Body of pancreas (tissue), 4 donors: ENCODE data around the gene CRLF1. TPM values are rescaled to one million over a fixed set of nuclear protein-coding genes. Genes with fewer than 3 reads are reported as not detected.

Source experiments
- ATAC-seq: fragments of 150-250 bp; one replicate; pipeline ENCODE4 v1.9.1; 2016
- DNase-seq, 4 donors: peaks; one replicate each; pipeline ENCODE4 v3.0.0-alpha.2; 2019
- H3K27ac ChIP-seq, 4 donors: fragments of 200-600 bp; sonication (generic); 1 replicate in 3 of 4; 2 replicates in 1 of 4; pipeline versions ENCODE4 v1.5.1 to v1.6.1; 2016 to 2019; ENCODE audit warnings: mild to moderate bottlenecking in 1 of 4, mixed read lengths in 1 of 4, moderate library complexity in 1 of 4
- H3K27me3 ChIP-seq, 2 donors: fragments of 200-600 bp; sonication (generic); one replicate each; pipeline ENCODE4 v1.6.0; 2016; ENCODE audit warnings: mild to moderate bottlenecking in 1 of 2
- H3K36me3 ChIP-seq, 2 donors: fragments of 200-600 bp; sonication (generic); replicated peaks in 1 of 2; 2 replicates each; pipeline ENCODE4 v1.5.1; 2016; ENCODE audit warnings: low read depth in 2 of 2; ENCODE audit not compliant: insufficient read depth in 1 of 2
- H3K4me1 ChIP-seq: fragments of 200-600 bp; sonication (generic); one replicate; pipeline ENCODE4 v1.6.0; 2016
- H3K4me3 ChIP-seq, 2 donors: fragments of 200-600 bp; sonication (generic); 1 replicate in 1 of 2; 2 replicates in 1 of 2; pipeline ENCODE4 v1.5.1; 2016 to 2019
- H3K9me3 ChIP-seq, 3 donors: fragments of 200-600 bp; sonication (generic); 1 replicate in 2 of 3; 2 replicates in 1 of 3; pipeline ENCODE4 v1.5.1; 2016
- POLR2A ChIP-seq, 3 donors: fragments of 450-650 bp; IDR thresholded peaks; one replicate each; pipeline ENCODE4 v1.6.1; 2016; ENCODE audit warnings: antibody characterized with exemption in 3 of 3, mild to moderate bottlenecking in 2 of 3
- WGBS, 2 donors: methylation state at CpG; one replicate each; pipeline ENCODE4 v1.1.5; 2017; 5-methylcytosine and 5-hydroxymethylcytosine counted together
- intact Hi-C: fragments of 100-400 bp; cut with DNase I; formaldehyde crosslinking; loops from one replicate; pipeline ENCODE4 v1.15.1; 2023
- total RNA-seq, 2 donors: library from RNA; depleted of rRNA; stranded (reverse); fragments of >200 nt; gene quantifications; one replicate each; pipeline ENCODE4 v1.1.0, GENCODE V29; 2016
- TF ChIP-seq, protein P1 (sequence below), 7 experiments: fragments of 450-650 bp in 4 of 7; fragments of 200-600 bp in 3 of 7; sonication (generic) in 3 of 7; IDR thresholded peaks; one replicate each; pipeline ENCODE4 v1.5.1; 2016 to 2019; ENCODE audit warnings: antibody characterized with exemption in 7 of 7

The CRLF1 gene
- total RNA-seq, 2 donors from 2014 or later = 23.3 to 40.2 TPM

DNA sequence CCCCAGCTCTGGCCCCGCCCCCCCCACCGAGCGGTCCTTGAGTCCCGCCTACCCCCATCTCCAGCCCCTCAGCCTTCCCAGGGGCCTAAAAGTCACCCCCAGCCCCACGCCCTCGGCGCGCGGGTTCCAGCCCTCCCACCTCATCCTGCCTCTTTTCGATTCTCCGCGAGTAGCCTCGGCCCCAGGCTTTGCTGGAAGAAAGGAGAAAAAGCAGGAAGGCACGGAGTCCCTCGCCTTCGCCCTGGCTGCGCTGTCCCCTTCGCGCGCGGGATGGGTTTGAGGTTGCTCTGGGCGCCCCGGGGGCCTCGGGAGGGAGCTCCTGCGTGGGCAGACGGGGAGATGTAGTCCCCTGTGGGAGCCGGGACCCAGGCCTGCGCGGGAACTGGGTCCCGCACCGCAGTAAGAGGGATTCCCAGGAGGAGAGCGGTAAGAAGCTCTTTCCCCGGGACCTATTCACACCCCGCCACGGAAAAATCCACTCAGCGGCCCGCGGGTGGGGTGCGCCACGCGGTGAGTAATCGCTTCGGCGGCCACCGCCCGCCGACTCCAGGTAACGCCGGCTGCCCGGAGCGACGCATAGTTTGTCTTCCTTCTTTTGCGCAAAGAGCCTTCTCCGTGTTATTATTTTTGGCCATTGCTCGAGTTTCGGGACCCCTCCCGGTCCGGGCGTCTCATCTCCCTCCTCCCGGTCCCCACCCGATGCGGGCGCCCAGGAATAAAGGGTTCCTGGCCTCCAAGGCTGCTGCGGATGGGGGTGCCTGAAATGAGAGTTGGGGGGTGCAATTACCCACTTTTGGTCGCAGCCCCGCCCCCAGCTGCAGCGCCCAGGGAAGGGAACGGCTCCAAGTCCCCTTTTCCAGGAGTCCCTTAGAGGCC lies 865 bp upstream of the CRLF1 start:
- intact Hi-C loops = no loop called here
- ATAC-seq (no peak), DNase-seq (no peak)
- Histone ChIP-seq H3K4me3 (no peak overlapping the region), H3K27ac (no peak overlapping the region), H3K4me1 (peaks cover 36% of the 10 kb centered on the region), H3K9me3 (no peaks in the 10 kb centered on the region), H3K36me3 (no peaks in the 10 kb centered on the region), H3K27me3 (peaks cover 0 to 54% of the 10 kb centered on the region in 2 donors)
- WGBS, 2 donors = 2% methylated on average over 24 to 65 of the region's 68 CpGs
- TF ChIP-seq, protein P1, sequence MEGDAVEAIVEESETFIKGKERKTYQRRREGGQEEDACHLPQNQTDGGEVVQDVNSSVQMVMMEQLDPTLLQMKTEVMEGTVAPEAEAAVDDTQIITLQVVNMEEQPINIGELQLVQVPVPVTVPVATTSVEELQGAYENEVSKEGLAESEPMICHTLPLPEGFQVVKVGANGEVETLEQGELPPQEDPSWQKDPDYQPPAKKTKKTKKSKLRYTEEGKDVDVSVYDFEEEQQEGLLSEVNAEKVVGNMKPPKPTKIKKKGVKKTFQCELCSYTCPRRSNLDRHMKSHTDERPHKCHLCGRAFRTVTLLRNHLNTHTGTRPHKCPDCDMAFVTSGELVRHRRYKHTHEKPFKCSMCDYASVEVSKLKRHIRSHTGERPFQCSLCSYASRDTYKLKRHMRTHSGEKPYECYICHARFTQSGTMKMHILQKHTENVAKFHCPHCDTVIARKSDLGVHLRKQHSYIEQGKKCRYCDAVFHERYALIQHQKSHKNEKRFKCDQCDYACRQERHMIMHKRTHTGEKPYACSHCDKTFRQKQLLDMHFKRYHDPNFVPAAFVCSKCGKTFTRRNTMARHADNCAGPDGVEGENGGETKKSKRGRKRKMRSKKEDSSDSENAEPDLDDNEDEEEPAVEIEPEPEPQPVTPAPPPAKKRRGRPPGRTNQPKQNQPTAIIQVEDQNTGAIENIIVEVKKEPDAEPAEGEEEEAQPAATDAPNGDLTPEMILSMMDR (IDR thresholded peaks at IDR 0.05) = no peak
- no peak for TF ChIP-seq POLR2A (IDR thresholded peaks at IDR 0.05)

DNA sequence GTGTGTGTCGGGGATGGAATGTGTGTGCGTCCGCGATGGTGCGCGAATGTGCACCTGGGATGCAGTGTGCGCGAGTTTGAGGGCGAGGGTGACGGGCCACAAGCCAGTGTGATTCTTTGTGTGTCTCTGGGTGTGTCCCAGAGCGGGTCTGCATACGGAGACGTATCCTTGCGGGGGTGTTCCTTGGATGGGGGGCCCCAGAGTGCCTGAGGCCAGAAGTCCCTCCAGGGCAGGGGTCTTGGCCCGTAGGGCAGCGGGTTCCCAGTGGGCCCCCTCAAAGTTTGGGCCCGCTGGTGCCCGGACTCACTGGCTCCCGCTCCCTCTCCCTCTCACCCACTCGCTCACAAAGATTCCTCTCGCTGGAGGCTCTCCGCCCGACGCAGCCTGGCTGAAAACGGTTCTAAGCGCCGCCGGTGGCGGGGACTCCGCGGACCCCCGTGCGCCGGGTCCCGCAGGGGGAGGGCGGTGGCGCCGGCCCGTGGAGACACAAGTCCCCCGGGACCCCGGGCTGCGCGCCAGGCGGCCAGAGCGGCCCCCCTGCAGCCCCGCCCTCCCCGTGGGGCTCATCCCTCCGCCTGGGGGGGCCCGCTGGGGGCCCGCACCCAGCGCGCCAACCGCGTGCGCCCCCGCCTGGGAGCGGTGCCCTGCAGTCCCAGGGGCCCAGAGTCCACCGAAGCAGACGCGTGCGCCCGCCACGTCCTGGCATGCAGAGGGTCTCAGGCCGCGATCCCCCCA lies 886 bp downstream of the CRLF1 start:
- H3K27me3 ChIP-seq = peaks cover 0 to 38% of the 10 kb centered on the region in 2 donors
- no peak overlapping the region for H3K27ac ChIP-seq
- DNase-seq = no peak
- no peak for ATAC-seq
- H3K4me3 ChIP-seq = no peak overlapping the region
- no peaks in the 10 kb centered on the region for H3K36me3 ChIP-seq
- intact Hi-C loops = no loop called here
- H3K9me3 ChIP-seq = no peaks in the 10 kb centered on the region
- TF ChIP-seq, protein P1 (IDR thresholded peaks at IDR 0.05) = no peak
- TF ChIP-seq POLR2A (IDR thresholded peaks at IDR 0.05) = no peak
- 4% methylated on average over 62 of the region's 65 CpGs; no CpG with 5 or more reads in 1 of the 2 donors for WGBS, 2 donors
- H3K4me1 ChIP-seq = peaks cover 21% of the 10 kb centered on the region

- no peak overlapping the region for H3K4me3 ChIP-seq
- no peaks in the 10 kb centered on the region for H3K9me3 ChIP-seq
- intact Hi-C loops = no loop called here
- WGBS, 2 donors = 5 to 6% methylated on average over 5 to 17 of the region's 17 CpGs
- H3K36me3 ChIP-seq = no peaks in the 10 kb centered on the region
- TF ChIP-seq, protein P1 (IDR thresholded peaks at IDR 0.05) = no peak
- no peak for TF ChIP-seq POLR2A (IDR thresholded peaks at IDR 0.05)
- peaks cover 0 to 33% of the 10 kb centered on the region in 2 donors for H3K27me3 ChIP-seq
- H3K27ac ChIP-seq = no peak overlapping the region
- H3K4me1 ChIP-seq = peaks cover 17% of the 10 kb centered on the region
- ATAC-seq = no peak
- no peak for DNase-seq
These were observed 1.4 kb downstream of the CRLF1 start for GRCh38 chr19:18605196-18605545.

GRCh38 chr19:18604820-18605159 lies 1.8 kb downstream of the CRLF1 start:
- no peak overlapping the region for H3K27ac ChIP-seq

More at GRCh38 chr19:18604820-18605159, 1.8 kb downstream of the CRLF1 start:
- intact Hi-C loops = no loop called here
- no peak for ATAC-seq
- H3K4me3 ChIP-seq = no peak overlapping the region
- WGBS, 2 donors = 22% methylated on average over 10 of the region's 10 CpGs
- no peak for TF ChIP-seq POLR2A (IDR thresholded peaks at IDR 0.05)
- TF ChIP-seq, protein P1 (IDR thresholded peaks at IDR 0.05) = no peak
- H3K36me3 ChIP-seq = no peaks in the 10 kb centered on the region
- H3K9me3 ChIP-seq = no peaks in the 10 kb centered on the region
- H3K4me1 ChIP-seq = peaks cover 17% of the 10 kb centered on the region
- peaks cover 0 to 29% of the 10 kb centered on the region in 2 donors for H3K27me3 ChIP-seq
- DNase-seq = no peak
